MM.1S (cell line): ENCODE results near the gene RFX2.
"Not testable (repeated sequence)": the region's sequence is repeated elsewhere in the genome, so short reads cannot be mapped to it uniquely, and the experiment has no call there.

Experiments used
- DNase-seq: peaks from one replicate; pipeline ENCODE4 v3.0.0-alpha.2; 2015
- H2AFZ ChIP-seq: fragments of 300-600 bp; sonication (generic); 2 replicates; pipeline ENCODE4 v1.6.0; 2016; ENCODE audit warnings: antibody characterized with exemption, low read length
- H3F3A ChIP-seq: fragments of 300-600 bp; sonication (generic); 2 replicates; pipeline ENCODE4 v1.6.1; 2016; ENCODE audit warnings: mild to moderate bottlenecking, antibody characterized with exemption, low read length, moderate library complexity, mixed read lengths; ENCODE audit not compliant: insufficient read depth
- H3K27ac ChIP-seq: fragments of 300-600 bp; sonication (generic); 2 replicates; pipeline ENCODE4 v1.5.1; 2016; ENCODE audit warnings: mild to moderate bottlenecking, low read length
- H3K27me3 ChIP-seq: fragments of 300-600 bp; sonication (generic); replicated peaks from 2 replicates; pipeline ENCODE4 v1.6.0; 2016; ENCODE audit warnings: low read length; ENCODE audit not compliant: insufficient read depth
- H3K36me3 ChIP-seq: fragments of 300-600 bp; sonication (generic); replicated peaks from 2 replicates; pipeline ENCODE4 v1.6.1; 2016; ENCODE audit warnings: mild to moderate bottlenecking, low read length, mixed read lengths; ENCODE audit not compliant: insufficient read depth
- H3K4me1 ChIP-seq: fragments of 300-600 bp; sonication (generic); 2 replicates; pipeline ENCODE4 v1.6.1; 2016; ENCODE audit warnings: low read length, mixed read lengths
- H3K4me2 ChIP-seq: fragments of 300-600 bp; sonication (generic); 2 replicates; pipeline ENCODE4 v1.6.0; 2016; ENCODE audit warnings: low read depth, low read length
- H3K4me3 ChIP-seq: fragments of 300-600 bp; sonication (generic); 2 replicates; pipeline ENCODE4 v1.5.1; 2016; ENCODE audit warnings: low read length, mixed read lengths
- H3K79me2 ChIP-seq: fragments of 300-600 bp; sonication (generic); 2 replicates; pipeline ENCODE4 v1.6.1; 2016; ENCODE audit warnings: mixed run types, low read length, mixed read lengths
- H3K9ac ChIP-seq: fragments of 300-600 bp; sonication (generic); 2 replicates; pipeline ENCODE4 v1.6.1; 2016; ENCODE audit warnings: low read length, mixed read lengths
- H3K9me2 ChIP-seq: fragments of 300-600 bp; sonication (generic); replicated peaks from 2 replicates; pipeline ENCODE4 v1.6.1; 2016; ENCODE audit warnings: mild to moderate bottlenecking, low read length, mixed read lengths; ENCODE audit not compliant: insufficient read depth
- H3K9me3 ChIP-seq: fragments of 300-600 bp; sonication (generic); replicated peaks from 2 replicates; pipeline ENCODE4 v1.6.1; 2016; ENCODE audit warnings: mild to moderate bottlenecking, low read length, mixed read lengths; ENCODE audit not compliant: insufficient read depth
- H4K20me1 ChIP-seq: fragments of 300-600 bp; sonication (generic); 2 replicates; pipeline ENCODE4 v1.6.1; 2016; ENCODE audit warnings: mild to moderate bottlenecking, low read length, moderate library complexity, mixed read lengths; ENCODE audit not compliant: insufficient read depth
- CTCF ChIP-seq: fragments of 300-600 bp; sonication (generic); IDR thresholded peaks from 2 replicates; pipeline ENCODE4 v1.5.1; 2016; ENCODE audit warnings: antibody characterized with exemption, low read length, mixed read lengths
- EZH2 ChIP-seq: fragments of 300-600 bp; sonication (generic); optimal IDR thresholded peaks from 2 replicates; pipeline ENCODE3; 2017; ENCODE audit warnings: low read depth, mild to moderate bottlenecking, antibody characterized with exemption, low read length, mixed read lengths
- EZH2phosphoT487 ChIP-seq: fragments of 300-600 bp; sonication (generic); IDR thresholded peaks from 2 replicates; pipeline ENCODE4 v1.6.1; 2018; ENCODE audit warnings: antibody characterized with exemption, low read length

Gene RFX2

GRCh38 chr19:6032381-6032780 is 77.9 kb downstream of the RFX2 start:
- Histone ChIP-seq H3K27ac (no peak overlapping the region), H3K4me2 (no peak overlapping the region), H2AFZ (no peak overlapping the region), H3K4me1 (no peaks in the 10 kb centered on the region), H4K20me1 (no peaks in the 10 kb centered on the region), H3K36me3 (no peaks in the 10 kb centered on the region), H3K27me3 (peaks cover 91% of the 10 kb centered on the region), H3K9ac (no peak overlapping the region), H3K9me2 (no peaks in the 10 kb centered on the region), H3K79me2 (no peaks in the 10 kb centered on the region), H3K9me3 (no peaks in the 10 kb centered on the region), H3K4me3 (no peak overlapping the region), H3F3A (no peaks in the 10 kb centered on the region)
- TF ChIP-seq EZH2phosphoT487 (no peak), EZH2 (no peak), CTCF (no peak)
- DNase-seq, result no peak

- Histone ChIP-seq H4K20me1 (no peaks in the 10 kb centered on the region), H3K36me3 (no peaks in the 10 kb centered on the region), H3K4me2 (no peak overlapping the region)
These were observed 80.1 kb downstream of the RFX2 start for GRCh38 chr19:6030214-6030507.

GRCh38 chr19:6026390-6027227 is 83.7 kb downstream of the RFX2 start:
- peak; percentile 75 for TF ChIP-seq EZH2
- no peak for TF ChIP-seq EZH2phosphoT487
- Histone ChIP-seq H3K9ac (no peak overlapping the region), H3K79me2 (no peaks in the 10 kb centered on the region), H3K4me3 (no peak overlapping the region), H3K4me2 (no peak overlapping the region), H3K27me3 (peaks cover 95% of the 10 kb centered on the region), H2AFZ (no peak overlapping the region), H3K4me1 (no peaks in the 10 kb centered on the region), H4K20me1 (no peaks in the 10 kb centered on the region), H3K9me2 (no peaks in the 10 kb centered on the region), H3K36me3 (no peaks in the 10 kb centered on the region), H3F3A (no peaks in the 10 kb centered on the region), H3K27ac (no peak overlapping the region), H3K9me3 (no peaks in the 10 kb centered on the region)
- no peak for DNase-seq

More at GRCh38 chr19:6030214-6030507, 80.1 kb downstream of the RFX2 start:
- peaks cover 94% of the 10 kb centered on the region for H3K27me3 ChIP-seq
- no peaks in the 10 kb centered on the region for H3K4me1 ChIP-seq
- H3K27ac ChIP-seq, result no peak overlapping the region
- no peaks in the 10 kb centered on the region for H3F3A ChIP-seq
- no peaks in the 10 kb centered on the region for H3K9me2 ChIP-seq
- no peak overlapping the region for H3K9ac ChIP-seq
- no peak overlapping the region for H3K4me3 ChIP-seq
- H2AFZ ChIP-seq, result no peak overlapping the region
- no peak for DNase-seq
- H3K79me2 ChIP-seq, result no peaks in the 10 kb centered on the region
- H3K9me3 ChIP-seq, result no peaks in the 10 kb centered on the region
- TF ChIP-seq EZH2 (no peak), CTCF (no peak), EZH2phosphoT487 (no peak)

- not testable (repeated sequence) for H3K4me1 ChIP-seq, H3F3A ChIP-seq, H3K4me3 ChIP-seq, DNase-seq, H3K9me3 ChIP-seq, H2AFZ ChIP-seq, H4K20me1 ChIP-seq, H3K27ac ChIP-seq, H3K4me2 ChIP-seq, H3K9ac ChIP-seq, H3K9me2 ChIP-seq, H3K79me2 ChIP-seq, H3K36me3 ChIP-seq
- H3K27me3 ChIP-seq, result peaks cover 98% of the 10 kb centered on the region
These were observed 85.5 kb downstream of the RFX2 start for GRCh38 chr19:6024756-6025155.
